Epithelial cell of esophagus (primary cell): ENCODE data around the gene SKIDA1.
A peak's percentile ranks its signal among the peaks of the same experiment; 100 is the strongest.
"Not testable (repeated sequence)": the region's sequence is repeated elsewhere in the genome, so short reads cannot be mapped to it uniquely, and the experiment has no call there.

Experiments used
- DNase-seq: peaks from one replicate; pipeline ENCODE4 v3.0.0; 2010; ENCODE audit warnings: low read depth
- H3K4me3 ChIP-seq: 2 replicates; pipeline ENCODE4 v1.5.1; 2011; ENCODE audit warnings: mild to moderate bottlenecking, low read length, control low read depth
- CTCF ChIP-seq: IDR thresholded peaks from 2 replicates; pipeline ENCODE4 v1.5.1; 2011; ENCODE audit warnings: low read depth, mild to moderate bottlenecking, low read length, control low read depth, inconsistent platforms; ENCODE audit not compliant: insufficient read depth; ENCODE audit errors: missing control alignments

Gene SKIDA1

GRCh38 chr10:21547246-21547645, 21.8 kb upstream of the SKIDA1 start:
- no peak overlapping the region for H3K4me3 ChIP-seq
- DNase-seq: no peak
- TF ChIP-seq CTCF: no peak

GRCh38 chr10:21540701-21541100, 15.2 kb upstream of the SKIDA1 start:
- not testable (repeated sequence) for DNase-seq, H3K4me3 ChIP-seq

- TF ChIP-seq CTCF: no peak
- no peak for DNase-seq
- H3K4me3 ChIP-seq: no peak overlapping the region
These were observed 11.4 kb upstream of the SKIDA1 start for GRCh38 chr10:21536874-21537273.

- not testable (repeated sequence) for DNase-seq, H3K4me3 ChIP-seq
These were observed 10.5 kb upstream of the SKIDA1 start for GRCh38 chr10:21535976-21536375.

GRCh38 chr10:21535494-21535965, 10.0 kb upstream of the SKIDA1 start:
- TF ChIP-seq CTCF: no peak
- H3K4me3 ChIP-seq: peak overlapping the region; percentile 44
- DNase-seq: no peak

- DNase-seq: peak; percentile 70
- H3K4me3 ChIP-seq: peak overlapping the region; percentile 65
- no peak for TF ChIP-seq CTCF
These were observed 9.4 kb upstream of the SKIDA1 start for GRCh38 chr10:21534604-21535493.

GRCh38 chr10:21534280-21534586, 8.8 kb upstream of the SKIDA1 start:
- DNase-seq: no peak
- peak overlapping the region; percentile 65 for H3K4me3 ChIP-seq

More at GRCh38 chr10:21534280-21534586, 8.8 kb upstream of the SKIDA1 start:
- TF ChIP-seq CTCF: no peak
